Activated T-helper 1 cell treated with anti-CD3 and anti-CD28 coated beads, Interleukin-12 subunit alpha, Interleukin-12 subunit beta, Interleukin-2, Interleukin-4 antibody, amounts not matched to agents 30 ng/mL and 10 ng/mL and 1 ng/mL, durations not matched to agents 14 hours and 24 hours and 36 hours (primary cell): ENCODE measurements around the gene SLC31A2. TPM values are rescaled to one million over a fixed set of nuclear protein-coding genes. Genes with fewer than 3 reads are reported as not detected.
"Not testable (repeated sequence)": the region's sequence is repeated elsewhere in the genome, so short reads cannot be mapped to it uniquely, and the experiment has no call there.

Experiments used
- DNase-seq: peaks from one replicate; pipeline ENCODE4 v3.0.0; 2021; ENCODE audit warnings: low spot score
- H3K27ac Mint-ChIP-seq: one replicate; pipeline ENCODE4 v1.8.0; 2021; ENCODE audit warnings: mild to moderate bottlenecking, mixed read lengths
- H3K27me3 Mint-ChIP-seq: one replicate; pipeline ENCODE4 v1.8.0; 2022; ENCODE audit warnings: mild to moderate bottlenecking, moderate library complexity, mixed read lengths; ENCODE audit not compliant: insufficient read depth
- H3K36me3 Mint-ChIP-seq: one replicate; pipeline ENCODE4 v1.8.0; 2021; ENCODE audit warnings: low read depth, mixed read lengths
- H3K4me1 Mint-ChIP-seq: one replicate; pipeline ENCODE4 v1.8.0; 2021; ENCODE audit warnings: low read depth, mixed read lengths
- H3K4me3 Mint-ChIP-seq: one replicate; pipeline ENCODE4 v1.8.0; 2021; ENCODE audit warnings: mild to moderate bottlenecking, moderate library complexity, mixed read lengths
- H3K9me3 Mint-ChIP-seq: one replicate; pipeline ENCODE4 v1.8.0; 2021; ENCODE audit warnings: mixed read lengths
- intact Hi-C: fragments of 100-400 bp; cut with micrococcal nuclease; formaldehyde crosslinking; loops from one replicate; pipeline ENCODE4 v1.15.1; 2024
- total RNA-seq: library from RNA; stranded (reverse); gene quantifications from 2 replicates; pipeline ENCODE4 v1.2.3, GENCODE V29; 2022

SLC31A2 gene, protein sequence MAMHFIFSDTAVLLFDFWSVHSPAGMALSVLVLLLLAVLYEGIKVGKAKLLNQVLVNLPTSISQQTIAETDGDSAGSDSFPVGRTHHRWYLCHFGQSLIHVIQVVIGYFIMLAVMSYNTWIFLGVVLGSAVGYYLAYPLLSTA
- 6.0 and 6.5 TPM in 2 replicates for total RNA-seq

DNA sequence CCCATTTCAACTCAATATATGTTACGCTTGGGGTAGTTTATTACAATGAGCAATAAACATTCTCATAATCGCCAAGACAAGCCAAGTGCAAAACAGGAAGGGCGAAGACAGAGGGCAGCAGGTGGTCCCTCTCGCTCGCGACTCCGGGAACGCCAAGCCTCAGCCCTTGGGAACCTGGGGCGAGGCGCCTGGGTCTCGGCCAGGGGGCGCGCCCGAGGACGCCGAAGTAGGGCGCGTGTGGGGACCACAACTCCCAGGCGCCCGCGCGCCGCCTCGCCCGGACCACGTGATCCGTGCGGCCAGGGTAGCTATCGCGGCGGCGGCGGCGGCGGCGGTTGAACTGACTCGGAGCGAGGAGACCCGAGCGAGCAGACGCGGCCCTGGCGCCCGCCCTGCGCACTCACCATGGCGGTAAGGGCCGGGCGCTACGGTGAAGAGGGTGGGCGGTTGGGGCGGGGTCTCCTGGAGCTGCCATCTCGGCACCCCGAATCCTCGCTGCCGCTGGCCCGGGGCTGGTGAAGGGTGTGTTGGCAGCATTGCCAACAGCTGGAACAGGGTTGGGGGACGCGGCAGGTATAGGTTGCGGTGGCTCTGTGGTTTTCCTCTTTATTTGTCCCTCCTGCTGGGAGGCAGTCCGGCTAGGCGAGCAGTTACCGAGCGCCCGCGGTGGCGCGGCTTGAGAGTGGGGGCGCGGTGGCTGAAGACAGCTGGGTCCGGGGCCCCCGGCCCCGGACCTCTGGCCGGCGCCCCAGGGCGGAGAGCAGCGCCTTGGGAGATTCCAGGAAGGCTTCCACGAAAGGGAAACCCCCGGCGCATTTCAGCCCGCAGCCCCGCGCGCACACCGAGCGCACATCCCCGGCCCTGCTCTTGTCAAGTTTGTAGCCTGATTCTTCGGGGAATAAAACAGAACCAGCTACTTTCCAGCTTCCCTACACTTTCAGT lies at the start of gene SLC31A2:
SLC31A2 (plus strand) TSS at position 338 of the 942 bp plus-strand sequence; CDS start at position 406, 68 bp downstream.
- intact Hi-C loops = loop anchor here (1.0 to 5.0 kb wide), 7 partner anchors 39 to 432 kb away; partner anchors contain the start of genes C9orf43, CDC26, FKBP15 and INIP
- peak; percentile 84 for DNase-seq
- Mint-ChIP-seq H3K27me3 (peaks cover 13% of the 10 kb centered on the region), H3K9me3 (no peaks in the 10 kb centered on the region), H3K4me1 (peaks cover 34% of the 10 kb centered on the region), H3K27ac (peak within 1 kb of the TSS; percentile 44), H3K36me3 (peaks cover 5% of the 10 kb centered on the region), H3K4me3 (peak within 1 kb of the TSS; percentile 80)

DNA sequence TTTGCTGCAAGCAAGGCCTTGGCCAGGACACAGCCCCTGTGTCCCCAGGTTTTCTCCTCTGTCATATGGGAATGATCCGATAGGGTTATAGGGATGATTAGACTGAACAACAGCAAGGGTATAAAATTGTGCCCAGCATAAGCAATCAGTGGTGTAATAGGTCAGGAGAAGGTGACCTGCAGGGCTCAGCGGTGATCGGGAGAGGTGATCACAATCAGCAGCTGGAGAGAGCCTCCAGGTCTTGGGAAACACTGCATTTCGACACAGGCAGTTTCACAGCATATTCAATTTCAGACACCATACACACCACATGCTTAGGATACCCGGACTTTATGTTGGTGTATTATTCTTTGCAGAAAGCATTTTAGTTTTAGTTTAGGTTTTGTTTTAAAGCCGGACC lies 45.5 kb upstream of the SLC31A2 start:
- H3K4me1 Mint-ChIP-seq, DNase-seq, H3K36me3 Mint-ChIP-seq, H3K9me3 Mint-ChIP-seq, intact Hi-C loops, H3K27me3 Mint-ChIP-seq, H3K4me3 Mint-ChIP-seq, H3K27ac Mint-ChIP-seq: not testable (repeated sequence)

DNA sequence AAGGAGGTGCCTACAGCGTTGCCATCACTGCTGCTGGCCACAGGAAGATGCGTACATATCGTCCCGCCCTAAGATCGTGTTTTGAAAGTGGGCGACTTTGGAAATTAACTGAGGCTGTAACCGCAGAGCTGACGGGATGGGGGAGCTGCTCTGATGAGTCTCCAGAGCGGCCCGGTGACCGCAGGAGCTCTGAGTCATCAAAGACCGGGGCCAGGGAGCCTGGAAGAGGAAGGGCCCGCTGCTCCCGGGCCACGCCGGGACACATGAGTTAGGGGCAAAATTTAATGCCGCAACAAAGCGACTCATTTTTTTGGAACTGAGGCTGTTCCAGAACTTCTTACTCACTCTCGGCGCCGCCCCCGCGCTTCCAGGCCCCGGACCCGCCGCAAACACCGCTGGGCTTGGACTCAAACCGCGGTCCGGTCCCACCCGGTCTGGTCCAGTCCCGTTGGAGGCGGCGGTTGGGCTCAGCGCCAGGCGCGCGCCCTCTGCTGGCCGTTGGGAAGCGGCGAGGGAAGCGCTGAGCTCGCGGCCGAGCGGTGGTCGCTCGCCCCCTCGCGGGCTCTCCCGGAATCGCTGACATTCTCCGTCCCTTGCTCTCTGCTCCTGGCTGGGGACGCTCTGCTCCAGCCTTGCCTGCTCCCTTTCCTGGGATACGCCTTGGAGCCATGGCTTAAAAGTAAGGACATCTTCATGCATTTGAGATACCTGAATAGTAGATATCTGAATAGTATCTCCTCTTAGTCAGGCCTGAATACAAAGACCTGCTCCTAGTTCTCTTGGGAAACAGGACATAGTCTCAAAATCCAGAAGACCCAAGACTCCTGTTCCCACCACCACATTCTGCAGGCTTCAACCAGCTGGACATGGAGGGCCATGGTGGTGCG lies 39.5 kb upstream of the SLC31A2 start:
- intact Hi-C loops = loop anchor here (5.0 kb wide), 3 partner anchors 41 to 546 kb away; partner anchors contain the start of gene SLC31A2
- H3K36me3 Mint-ChIP-seq, DNase-seq, H3K9me3 Mint-ChIP-seq, H3K4me1 Mint-ChIP-seq, H3K27ac Mint-ChIP-seq, H3K4me3 Mint-ChIP-seq, H3K27me3 Mint-ChIP-seq: not testable (repeated sequence)

DNA sequence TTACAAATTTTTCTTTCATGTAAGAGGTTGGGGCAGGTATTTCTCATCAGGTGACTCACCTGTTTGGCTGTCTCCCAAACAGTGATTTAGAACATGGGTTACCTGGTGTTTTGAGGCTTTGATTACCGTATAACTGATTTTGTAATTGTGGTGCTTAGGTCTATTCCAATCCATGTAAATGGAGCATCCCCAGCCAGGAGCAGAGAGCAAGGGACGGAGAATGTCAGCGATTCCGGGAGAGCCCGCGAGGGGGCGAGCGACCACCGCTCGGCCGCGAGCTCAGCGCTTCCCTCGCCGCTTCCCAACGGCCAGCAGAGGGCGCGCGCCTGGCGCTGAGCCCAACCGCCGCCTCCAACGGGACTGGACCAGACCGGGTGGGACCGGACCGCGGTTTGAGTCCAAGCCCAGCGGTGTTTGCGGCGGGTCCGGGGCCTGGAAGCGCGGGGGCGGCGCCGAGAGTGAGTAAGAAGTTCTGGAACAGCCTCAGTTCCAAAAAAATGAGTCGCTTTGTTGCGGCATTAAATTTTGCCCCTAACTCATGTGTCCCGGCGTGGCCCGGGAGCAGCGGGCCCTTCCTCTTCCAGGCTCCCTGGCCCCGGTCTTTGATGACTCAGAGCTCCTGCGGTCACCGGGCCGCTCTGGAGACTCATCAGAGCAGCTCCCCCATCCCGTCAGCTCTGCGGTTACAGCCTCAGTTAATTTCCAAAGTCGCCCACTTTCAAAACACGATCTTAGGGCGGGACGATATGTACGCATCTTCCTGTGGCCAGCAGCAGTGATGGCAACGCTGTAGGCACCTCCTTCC lies 37.9 kb upstream of the SLC31A2 start:
- intact Hi-C loops = loop anchor here (5.0 kb wide), 3 partner anchors 39 to 544 kb away; partner anchors contain the start of gene SLC31A2
- not testable (repeated sequence) for H3K27me3 Mint-ChIP-seq, H3K27ac Mint-ChIP-seq, H3K4me1 Mint-ChIP-seq, H3K4me3 Mint-ChIP-seq, H3K36me3 Mint-ChIP-seq, DNase-seq, H3K9me3 Mint-ChIP-seq

DNA sequence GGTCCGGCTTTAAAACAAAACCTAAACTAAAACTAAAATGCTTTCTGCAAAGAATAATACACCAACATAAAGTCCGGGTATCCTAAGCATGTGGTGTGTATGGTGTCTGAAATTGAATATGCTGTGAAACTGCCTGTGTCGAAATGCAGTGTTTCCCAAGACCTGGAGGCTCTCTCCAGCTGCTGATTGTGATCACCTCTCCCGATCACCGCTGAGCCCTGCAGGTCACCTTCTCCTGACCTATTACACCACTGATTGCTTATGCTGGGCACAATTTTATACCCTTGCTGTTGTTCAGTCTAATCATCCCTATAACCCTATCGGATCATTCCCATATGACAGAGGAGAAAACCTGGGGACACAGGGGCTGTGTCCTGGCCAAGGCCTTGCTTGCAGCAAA lies 32.0 kb upstream of the SLC31A2 start:
- H3K9me3 Mint-ChIP-seq, DNase-seq, H3K36me3 Mint-ChIP-seq, intact Hi-C loops, H3K27ac Mint-ChIP-seq, H3K4me1 Mint-ChIP-seq, H3K4me3 Mint-ChIP-seq, H3K27me3 Mint-ChIP-seq: not testable (repeated sequence)

DNA sequence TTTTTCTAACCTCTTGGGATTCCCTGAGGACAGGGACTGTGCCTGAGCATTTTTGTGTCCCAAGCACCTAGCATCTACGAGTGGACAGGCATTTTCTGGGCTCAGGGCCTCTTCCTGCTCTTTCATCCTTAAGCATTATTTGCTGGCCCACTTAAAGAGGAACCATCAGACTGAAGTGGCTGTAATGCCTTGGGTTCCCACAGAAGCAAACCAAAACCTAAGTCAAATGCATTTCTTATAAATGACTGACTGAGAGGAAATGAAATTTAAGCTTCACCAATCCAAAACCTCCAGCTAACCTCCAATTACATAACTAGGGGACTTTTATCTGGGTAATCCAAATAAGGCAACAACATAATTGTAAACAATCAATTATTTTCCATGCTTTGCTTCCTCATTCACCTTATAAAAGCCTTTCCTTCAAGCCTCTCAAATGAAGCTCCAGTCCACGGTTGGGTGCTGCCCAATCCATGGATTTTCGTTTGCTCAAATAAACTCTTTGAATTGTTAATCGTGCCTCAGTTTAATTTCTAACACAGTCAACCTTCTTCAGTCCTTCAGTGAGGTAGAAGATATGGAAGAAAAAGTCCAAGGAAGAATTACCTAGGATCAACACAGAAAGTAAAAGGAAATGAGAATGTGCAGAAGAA lies 25.3 kb upstream of the SLC31A2 start:
- H3K9me3 Mint-ChIP-seq = no peaks in the 10 kb centered on the region
- DNase-seq = no peak
- no peak overlapping the region for H3K4me3 Mint-ChIP-seq
- no peaks in the 10 kb centered on the region for H3K4me1 Mint-ChIP-seq
- intact Hi-C loops = no loop called here
- H3K27ac Mint-ChIP-seq = no peak overlapping the region
- H3K27me3 Mint-ChIP-seq = peaks cover 10% of the 10 kb centered on the region
- no peaks in the 10 kb centered on the region for H3K36me3 Mint-ChIP-seq

DNA sequence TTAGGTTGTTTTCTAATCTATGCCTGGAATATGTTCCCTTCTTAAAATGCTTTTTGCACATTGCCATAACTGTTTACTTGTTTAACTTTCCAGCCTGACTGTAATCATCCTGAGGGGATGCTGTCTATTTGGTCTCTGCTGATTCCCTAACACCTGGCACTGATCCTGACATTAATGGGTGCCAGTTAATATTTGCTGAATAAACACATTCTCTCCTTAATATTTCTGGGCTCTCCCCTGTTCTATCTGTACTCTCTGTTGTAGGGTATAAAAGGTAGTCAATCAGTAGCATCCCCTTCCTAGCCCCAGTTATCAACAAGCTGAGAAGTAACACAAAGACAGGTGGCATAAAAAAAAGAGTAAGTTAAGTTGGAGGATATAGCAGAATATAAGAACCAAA lies 21.3 kb upstream of the SLC31A2 start:
- H3K27me3 Mint-ChIP-seq = peaks cover 10% of the 10 kb centered on the region
- H3K36me3 Mint-ChIP-seq = no peaks in the 10 kb centered on the region
- H3K4me3 Mint-ChIP-seq = no peak overlapping the region
- DNase-seq = no peak
- intact Hi-C loops = no loop called here
- H3K4me1 Mint-ChIP-seq = no peaks in the 10 kb centered on the region
- H3K9me3 Mint-ChIP-seq = no peaks in the 10 kb centered on the region
- H3K27ac Mint-ChIP-seq = no peak overlapping the region

DNA sequence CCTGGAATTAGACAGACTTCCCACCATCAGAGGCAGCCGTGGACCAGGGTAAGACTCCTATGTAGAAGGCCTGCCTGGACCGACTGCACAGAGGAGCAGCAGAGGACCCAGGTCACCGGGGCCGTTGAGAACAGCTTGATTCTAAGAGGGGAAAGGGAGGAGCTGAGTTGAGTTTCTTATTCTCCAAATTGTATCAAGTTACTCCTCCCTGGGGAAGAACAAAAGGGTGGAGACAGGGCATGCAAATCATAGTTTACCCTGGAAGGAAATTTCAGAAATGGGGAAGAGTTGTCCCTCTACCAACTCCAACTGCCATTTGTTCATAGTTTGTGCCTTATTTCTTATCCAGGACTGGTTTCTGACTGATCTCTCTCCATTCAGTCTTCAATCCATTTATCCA lies 20.9 kb upstream of the SLC31A2 start:
- no peak for DNase-seq
- intact Hi-C loops = no loop called here

DNA sequence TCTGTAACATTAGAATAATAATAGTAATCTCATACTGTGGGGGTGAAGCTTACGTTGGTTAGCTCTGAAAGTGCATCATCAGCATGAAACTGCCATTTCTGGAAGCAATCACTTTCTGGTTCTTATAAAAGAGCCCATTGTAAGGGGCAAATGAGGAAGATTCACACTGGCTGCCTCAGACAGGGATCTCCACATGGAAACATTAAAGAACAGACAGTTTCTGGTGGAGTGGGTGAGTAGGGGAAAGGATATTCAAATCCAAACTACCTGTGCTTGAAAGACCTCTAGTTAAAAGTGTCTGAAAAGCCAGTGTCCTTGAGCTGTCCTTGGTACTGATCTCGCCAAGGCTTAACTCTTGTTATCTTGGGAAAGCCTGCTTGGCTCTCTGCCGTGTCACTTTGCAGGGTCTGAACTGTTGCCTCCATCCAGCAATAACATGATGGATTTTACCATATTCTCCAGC lies 19.1 kb upstream of the SLC31A2 start:
- Mint-ChIP-seq H3K4me3 (no peak overlapping the region), H3K27me3 (peaks cover 9% of the 10 kb centered on the region), H3K4me1 (no peaks in the 10 kb centered on the region), H3K36me3 (no peaks in the 10 kb centered on the region), H3K9me3 (no peaks in the 10 kb centered on the region), H3K27ac (no peak overlapping the region)
- intact Hi-C loops = no loop called here
- no peak for DNase-seq

More for the DNA sequence above, 20.9 kb upstream of the SLC31A2 start:
- Mint-ChIP-seq H3K27ac (no peak overlapping the region), H3K9me3 (no peaks in the 10 kb centered on the region), H3K27me3 (peaks cover 12% of the 10 kb centered on the region), H3K4me3 (no peak overlapping the region), H3K4me1 (no peaks in the 10 kb centered on the region), H3K36me3 (no peaks in the 10 kb centered on the region)

DNA sequence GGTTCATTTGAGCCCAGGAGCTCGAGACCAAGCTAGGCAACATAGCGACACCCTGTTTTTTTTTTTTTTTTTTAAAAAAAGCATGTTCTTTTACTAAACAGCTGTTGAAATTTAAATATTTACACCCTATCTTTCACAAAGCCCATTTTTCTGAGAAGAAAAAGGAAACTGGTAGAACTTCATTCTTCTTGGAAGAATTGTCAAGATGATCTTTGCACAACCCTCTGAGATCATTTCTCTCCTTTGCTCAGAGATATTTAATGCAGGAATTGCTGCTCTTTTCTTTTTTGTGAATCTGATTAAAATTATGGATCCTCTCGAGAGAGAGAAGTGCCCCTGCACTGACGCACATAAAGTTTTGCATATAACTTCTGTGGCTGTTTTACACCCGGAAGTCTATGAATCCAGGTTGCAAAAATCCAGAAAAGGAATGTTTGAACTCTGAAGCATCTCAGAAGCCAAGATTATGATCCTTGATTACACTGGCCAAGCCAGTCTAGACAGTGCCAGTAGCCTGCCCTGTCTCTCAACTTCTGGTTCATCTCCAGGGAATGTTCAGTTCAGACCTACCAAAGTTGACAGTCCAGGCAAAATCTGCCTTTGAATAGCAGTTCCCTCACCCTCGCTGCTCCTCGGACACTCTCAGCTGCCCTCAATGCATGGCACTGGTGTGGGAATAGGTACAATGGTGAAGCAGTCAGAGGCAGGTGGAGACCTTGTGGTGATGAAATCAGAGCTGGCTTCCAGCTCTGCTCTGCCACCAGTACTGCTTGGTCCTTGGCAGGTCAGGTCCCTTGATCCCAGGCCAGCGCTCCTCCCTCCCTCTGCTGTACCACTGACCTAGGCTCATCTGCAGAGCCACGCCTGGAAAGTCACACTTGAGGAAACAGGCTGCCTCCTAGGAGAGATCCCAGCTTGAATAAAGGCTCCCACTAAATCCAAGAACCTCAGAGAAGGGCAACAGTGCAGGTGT lies 13.3 kb upstream of the SLC31A2 start:
- Mint-ChIP-seq H3K9me3 (no peaks in the 10 kb centered on the region), H3K27ac (no peak overlapping the region), H3K4me1 (no peaks in the 10 kb centered on the region), H3K4me3 (no peak overlapping the region), H3K27me3 (peaks cover 8% of the 10 kb centered on the region), H3K36me3 (no peaks in the 10 kb centered on the region)
- DNase-seq = no peak
- intact Hi-C loops = no loop called here

DNA sequence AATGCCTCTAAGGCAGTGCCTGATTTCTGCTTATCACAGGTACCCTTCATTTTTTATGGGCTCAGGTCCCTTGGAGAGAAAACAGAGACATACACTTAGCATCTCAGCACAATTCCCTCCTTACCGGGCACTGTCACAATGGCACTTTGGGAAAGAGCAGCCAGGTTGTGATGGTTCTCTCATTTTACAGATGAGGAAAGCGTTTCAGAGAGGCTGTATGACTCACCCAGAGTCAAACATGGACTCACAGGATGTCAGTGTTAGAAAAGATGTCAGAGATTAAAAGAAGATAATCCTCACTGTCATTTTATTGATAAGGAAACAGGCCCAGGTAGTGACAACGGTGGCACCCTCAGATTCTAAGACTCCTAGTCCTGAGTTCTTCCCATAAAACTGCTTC lies 12.0 kb upstream of the SLC31A2 start:
- no peaks in the 10 kb centered on the region for H3K4me1 Mint-ChIP-seq
- no peak for DNase-seq
- peaks cover 13% of the 10 kb centered on the region for H3K27me3 Mint-ChIP-seq
- no peaks in the 10 kb centered on the region for H3K36me3 Mint-ChIP-seq
- intact Hi-C loops = no loop called here
- H3K9me3 Mint-ChIP-seq = no peaks in the 10 kb centered on the region
- no peak overlapping the region for H3K27ac Mint-ChIP-seq
- H3K4me3 Mint-ChIP-seq = no peak overlapping the region
